ENCODE results near the gene HSD11B2. TPM values are rescaled to one million over a fixed set of nuclear protein-coding genes. Genes with fewer than 3 reads are reported as not detected.

Gene HSD11B2
- total RNA-seq, 1 donor from 2014 or later = 0.93 TPM

DNA sequence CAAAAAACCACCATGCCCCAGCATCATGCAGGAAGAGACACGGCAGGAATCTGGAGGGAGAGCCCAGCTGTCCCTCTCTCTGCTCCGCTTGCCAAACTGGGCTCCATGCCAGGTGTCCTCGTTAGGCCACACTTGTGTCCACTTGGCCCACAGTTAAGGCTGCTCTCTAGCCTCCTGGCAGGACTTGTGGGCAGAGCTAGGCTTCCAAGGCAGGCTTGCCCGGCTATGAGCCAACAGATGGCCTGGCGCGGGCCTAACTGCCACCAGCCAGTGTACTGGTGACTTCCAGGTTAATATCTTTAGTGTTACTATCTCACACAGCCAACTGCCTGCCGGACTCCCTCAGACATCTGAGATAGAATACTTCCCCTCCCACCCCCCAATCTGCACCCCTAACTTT, 39.4 kb downstream of the HSD11B2 start:
- intact Hi-C loops (cut with micrococcal nuclease) = no loop called here

GRCh38 chr16:67471758-67472384, 41.0 kb downstream of the HSD11B2 start:
- intact Hi-C loops (cut with micrococcal nuclease) = no loop called here

- intact Hi-C loops (cut with micrococcal nuclease) = no loop called here
Measured at GRCh38 chr16:67474551-67475455, 43.9 kb downstream of the HSD11B2 start.

DNA sequence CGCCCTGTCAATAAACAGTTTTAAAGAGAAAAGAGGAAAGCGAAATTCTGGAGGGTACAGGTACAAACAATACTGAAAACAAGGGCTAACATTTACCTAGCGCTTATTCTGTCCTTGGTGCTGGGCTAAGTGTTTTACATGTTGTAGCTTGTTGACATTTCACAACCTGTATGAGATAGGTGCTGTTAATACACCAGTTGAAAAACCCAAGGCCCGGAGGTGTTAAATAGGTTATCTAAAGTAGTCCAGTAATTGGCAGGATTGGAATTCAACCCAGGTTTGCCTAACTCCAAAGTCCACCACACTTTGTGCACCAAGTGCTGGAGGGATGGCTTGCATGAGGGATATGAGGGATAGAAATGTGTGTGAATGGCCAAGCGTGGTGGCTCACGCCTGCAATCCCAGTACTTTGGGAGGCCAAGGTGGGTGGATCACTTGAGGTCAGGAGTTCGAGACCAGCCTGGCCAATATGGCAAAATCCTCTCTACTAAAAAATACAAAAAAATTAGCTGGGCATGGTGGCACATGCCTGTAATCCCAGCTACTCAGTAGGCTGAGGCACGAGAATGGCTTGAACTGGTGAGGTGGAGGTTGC, 47.1 kb downstream of the HSD11B2 start:
- intact Hi-C loops (cut with micrococcal nuclease) = no loop called here

DNA sequence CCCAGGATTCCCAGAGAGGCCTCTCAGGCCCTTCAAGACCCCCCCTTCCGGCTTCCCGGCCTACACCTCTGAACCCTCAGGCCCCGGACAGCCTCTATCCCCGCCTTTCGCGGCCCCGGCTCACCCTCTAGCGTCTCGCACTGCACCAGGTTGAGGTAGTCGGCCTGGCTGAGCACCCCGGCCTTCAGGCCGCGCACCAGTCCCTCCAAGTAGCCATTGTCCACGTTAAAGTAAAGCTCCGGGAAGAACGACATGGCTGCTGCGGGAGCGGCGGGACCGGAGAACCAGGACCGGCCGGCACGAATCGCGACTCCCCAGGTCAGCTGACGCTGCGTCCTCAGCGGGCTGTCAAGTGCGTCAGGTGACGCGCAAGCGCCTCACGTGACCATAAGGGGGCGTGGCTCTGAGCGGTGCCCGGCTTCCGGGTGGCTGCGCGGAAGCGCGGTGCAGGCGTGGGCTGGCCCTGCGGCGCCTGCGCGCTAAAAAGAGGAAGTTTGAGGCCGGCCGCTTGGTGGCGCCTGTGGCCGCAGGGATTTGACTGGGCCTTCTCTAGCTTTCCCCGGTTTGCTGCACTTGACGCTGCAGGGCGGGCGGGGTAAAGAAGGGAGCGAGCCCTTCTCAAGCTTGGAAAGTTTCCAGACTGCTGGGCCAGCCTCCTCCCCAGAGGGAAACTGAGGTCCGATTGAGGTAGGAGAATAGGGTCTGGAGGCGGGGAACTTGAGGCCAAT, 50.1 kb downstream of the HSD11B2 start, which contains the start of gene ATP6V0D1:
TSS of gene ATP6V0D1 (minus strand) at position 325 of the 728 bp plus-strand sequence. CDS start at position 254, 71 bp downstream.
- intact Hi-C loops (cut with micrococcal nuclease) = loop anchor here (1.0 to 2.0 kb wide), 5 partner anchors 24 to 454 kb away; partner anchors contain the start of genes ACD, CTCF and PARD6A

- intact Hi-C loops (cut with micrococcal nuclease) = loop anchor here (1.0 to 2.0 kb wide), 5 partner anchors 23 to 454 kb away; partner anchors contain the start of genes ACD, CTCF and PARD6A
Measured at GRCh38 chr16:67481561-67482232, 50.8 kb downstream of the HSD11B2 start.

DNA sequence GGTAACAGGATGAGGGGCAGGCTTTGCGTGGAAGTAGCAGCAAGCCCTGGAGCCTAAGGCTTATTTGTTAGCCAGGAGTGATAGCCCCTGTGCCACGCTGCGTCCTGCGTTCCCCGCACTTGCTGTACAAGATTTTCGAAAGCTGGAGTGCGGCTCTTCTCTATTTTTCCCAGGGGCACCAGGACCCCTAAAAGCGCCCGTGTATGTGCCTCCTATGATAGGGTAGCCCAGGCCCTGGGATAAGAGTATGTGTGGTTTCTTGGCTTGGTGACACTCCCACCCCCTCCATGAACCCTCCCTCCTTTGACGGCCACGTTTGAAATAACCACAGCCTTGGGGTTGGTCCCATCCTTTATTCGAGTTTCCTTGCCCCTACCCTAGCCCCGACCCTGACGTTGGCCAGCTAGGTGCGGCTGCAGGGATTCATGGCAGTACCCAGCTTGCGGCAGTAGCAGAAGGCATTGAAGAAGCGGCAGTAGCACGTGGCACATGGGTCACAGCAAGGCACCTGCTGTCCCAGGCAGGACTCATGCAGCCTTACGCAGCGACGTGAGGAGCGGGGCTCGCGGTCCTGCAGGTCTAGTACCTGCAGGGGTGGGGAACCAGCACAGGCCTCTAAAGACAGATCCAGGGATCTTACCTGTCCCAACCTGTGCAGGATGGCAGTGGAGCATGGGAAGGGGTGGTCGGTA, 51.5 kb downstream of the HSD11B2 start:
- intact Hi-C loops (cut with micrococcal nuclease) = no loop called here

DNA sequence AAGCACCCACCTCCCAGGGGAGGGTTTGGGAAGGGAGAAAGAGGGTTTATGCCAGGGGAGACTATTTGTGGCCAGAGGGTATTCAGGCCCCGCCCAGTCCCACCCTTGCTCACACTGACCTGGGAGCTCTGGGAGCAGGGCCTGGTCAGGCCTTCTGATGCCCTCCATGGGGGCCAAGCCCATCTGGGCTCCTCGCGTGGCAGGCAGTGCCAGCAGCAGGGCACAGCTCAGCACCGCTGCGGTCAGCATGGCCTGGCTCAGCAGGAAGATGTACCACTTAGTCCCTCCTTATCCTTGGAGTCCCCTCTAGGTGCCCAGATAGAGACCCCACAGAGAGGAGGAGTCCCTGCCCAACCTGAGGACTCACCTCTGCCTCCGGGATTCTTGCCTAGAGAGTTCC, 52.2 kb downstream of the HSD11B2 start, which contains the start of gene AGRP:
TSS of gene AGRP (minus strand) at position 398 of the 400 bp plus-strand sequence. CDS start at position 249, 149 bp downstream.
- intact Hi-C loops (cut with micrococcal nuclease) = no loop called here

GRCh38 chr16:67483731-67484525, 53.0 kb downstream of the HSD11B2 start:
- intact Hi-C loops (cut with micrococcal nuclease) = no loop called here

GRCh38 chr16:67486805-67487204, 55.9 kb downstream of the HSD11B2 start:
- intact Hi-C loops (cut with micrococcal nuclease) = no loop called here

Other genes starting within 250 kb of the HSD11B2 start
- 50.4 and 57.4 TPM in 2 replicates for gene MATCAP1, start 247.2 kb upstream of the HSD11B2 start, total RNA-seq
- 0.09 TPM in 1 of 2 replicates, not detected in the other for gene EXOC3L1, start 241.0 kb upstream of the HSD11B2 start, total RNA-seq
- 132 and 133 TPM in 2 replicates for gene E2F4, start 239.0 kb upstream of the HSD11B2 start, total RNA-seq
- 7.4 and 8.2 TPM in 2 replicates for gene ELMO3, start 232.0 kb upstream of the HSD11B2 start, total RNA-seq
- gene TMEM208, start 204.0 kb upstream of the HSD11B2 start, total RNA-seq = 46.2 and 51.2 TPM in 2 replicates
- 60.3 and 64.6 TPM in 2 replicates for gene FHOD1, start 183.6 kb upstream of the HSD11B2 start, total RNA-seq
- 2.9 and 3.3 TPM in 2 replicates for gene SLC9A5, start 182.1 kb upstream of the HSD11B2 start, total RNA-seq
- 19.5 and 21.3 TPM in 2 replicates for gene PLEKHG4, start 151.6 kb upstream of the HSD11B2 start, total RNA-seq
- gene KCTD19, start 104.4 kb upstream of the HSD11B2 start, total RNA-seq = 0.02 TPM in 1 of 2 replicates, not detected in the other
- gene LRRC36, start 104.3 kb upstream of the HSD11B2 start, total RNA-seq = not detected in 2 replicates
- not detected in 2 replicates for gene TPPP3, start 37.6 kb upstream of the HSD11B2 start, total RNA-seq
- 0.36 and 0.48 TPM in 2 replicates for gene ZDHHC1, start 14.6 kb upstream of the HSD11B2 start, total RNA-seq
- gene ATP6V0D1, start 50.0 kb downstream of the HSD11B2 start, total RNA-seq = 57.2 and 59.6 TPM in 2 replicates
- gene AGRP, start 52.4 kb downstream of the HSD11B2 start, total RNA-seq = not detected in 2 replicates
- gene RIPOR1, start 97.7 kb downstream of the HSD11B2 start, total RNA-seq = 14.4 and 14.5 TPM in 2 replicates
- 82.9 and 84.0 TPM in 2 replicates for gene CTCF, start 131.4 kb downstream of the HSD11B2 start, total RNA-seq
- 178 and 195 TPM in 2 replicates for gene CARMIL2, start 214.0 kb downstream of the HSD11B2 start, total RNA-seq
- gene ACD, start 229.1 kb downstream of the HSD11B2 start, total RNA-seq = 39.1 and 41.1 TPM in 2 replicates
- 10.1 TPM in 2 replicates for gene PARD6A, start 229.8 kb downstream of the HSD11B2 start, total RNA-seq
- gene ENKD1, start 235.6 kb downstream of the HSD11B2 start, total RNA-seq = 5.1 and 6.8 TPM in 2 replicates
- gene C16orf86, start 235.7 kb downstream of the HSD11B2 start, total RNA-seq = 0.95 and 1.9 TPM in 2 replicates